ENCODE results near the gene TTC17.
A peak's percentile ranks its signal among the peaks of the same experiment; 100 is the strongest.
"Not testable (repeated sequence)": the region's sequence is repeated elsewhere in the genome, so short reads cannot be mapped to it uniquely, and the experiment has no call there.

TTC17 gene

DNA sequence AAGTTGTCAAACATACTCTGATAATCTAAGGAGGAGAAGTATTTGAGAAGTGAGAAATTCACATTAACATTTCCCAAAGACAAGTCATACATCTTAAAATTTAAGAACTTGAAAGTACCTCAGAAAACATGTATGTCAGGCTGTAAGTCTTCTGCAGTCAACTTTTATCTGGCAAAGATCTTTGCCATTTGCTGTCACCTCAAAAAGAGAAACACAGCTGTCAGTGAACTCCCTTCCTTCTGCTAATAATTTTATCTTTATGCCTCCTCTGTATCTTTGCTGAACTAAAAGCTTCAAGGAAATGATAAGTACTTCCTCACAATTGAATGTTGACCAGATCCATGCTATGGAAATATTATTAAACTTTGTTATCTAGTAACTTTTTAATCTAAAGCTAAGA lies 18.7 kb downstream of the TTC17 start:
- in situ Hi-C loops (cut with MboI; ENCODE audit: low pct_unique_long_range_greater_than_20kb, low sequenced_read_pairs): no loop called here
- DNase-seq: no peak

DNA sequence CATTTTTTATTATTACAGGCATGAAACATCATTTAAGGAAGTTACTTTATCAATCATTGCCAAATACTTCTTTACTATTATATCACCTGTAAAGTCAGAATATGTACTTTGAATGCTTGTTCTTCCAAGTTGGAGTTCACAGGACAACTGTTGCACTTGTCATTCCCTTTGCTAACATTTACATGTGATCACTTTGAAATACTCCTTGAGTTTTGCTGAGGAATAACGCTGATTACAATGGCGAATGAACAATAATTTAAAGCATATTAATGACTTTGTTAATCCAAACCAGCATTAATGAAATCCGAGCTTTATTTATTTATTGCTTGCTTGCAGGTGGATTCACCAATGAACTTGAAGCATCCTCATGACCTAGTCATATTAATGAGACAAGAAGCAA lies 20.2 kb downstream of the TTC17 start:
- DNase-seq: no peak
- in situ Hi-C loops (cut with MboI; ENCODE audit: low pct_unique_long_range_greater_than_20kb, low sequenced_read_pairs): no loop called here

DNA sequence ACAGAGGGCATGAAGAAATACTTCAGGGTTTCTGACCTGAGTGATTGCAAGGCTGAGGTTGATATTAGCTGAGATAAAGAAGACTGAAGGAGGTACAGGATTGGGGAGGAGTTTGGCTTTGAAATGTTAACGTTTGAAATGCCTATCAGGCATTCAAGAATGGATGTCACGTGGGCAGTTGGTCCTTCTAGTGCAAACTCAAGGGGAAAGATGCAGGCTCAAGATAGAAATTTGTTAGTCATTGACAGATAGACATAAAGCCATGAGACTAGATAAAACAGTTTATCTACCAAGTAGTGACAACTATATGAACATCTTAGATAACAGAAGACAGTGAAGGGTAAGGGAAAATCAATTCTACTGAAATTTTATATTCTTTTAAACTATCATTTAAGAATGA lies 23.1 kb downstream of the TTC17 start:
- in situ Hi-C loops (cut with MboI; ENCODE audit: low pct_unique_long_range_greater_than_20kb, low sequenced_read_pairs): no loop called here
- no peak for DNase-seq

DNA sequence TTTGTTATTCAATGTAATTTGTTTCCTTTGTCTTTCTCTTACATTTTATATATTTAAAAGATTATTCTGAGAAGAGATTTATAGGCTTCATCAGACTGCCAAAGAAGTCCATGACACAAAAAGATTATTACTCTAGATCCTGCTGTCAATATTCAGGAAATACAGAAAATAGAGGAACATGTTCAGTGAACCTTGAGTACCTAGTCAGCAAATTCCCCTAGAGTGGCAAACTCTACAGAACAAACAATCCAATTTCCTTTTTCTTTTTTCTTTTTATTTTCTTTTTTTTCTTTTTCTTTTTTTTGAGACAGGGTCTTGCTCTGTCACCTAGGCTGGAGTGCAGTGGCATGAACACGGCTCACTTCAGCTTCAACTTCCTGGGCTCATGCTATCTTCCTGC lies 23.9 kb downstream of the TTC17 start:
- in situ Hi-C loops (cut with MboI; ENCODE audit: low pct_unique_long_range_greater_than_20kb, low sequenced_read_pairs): no loop called here
- no peak for DNase-seq

DNA sequence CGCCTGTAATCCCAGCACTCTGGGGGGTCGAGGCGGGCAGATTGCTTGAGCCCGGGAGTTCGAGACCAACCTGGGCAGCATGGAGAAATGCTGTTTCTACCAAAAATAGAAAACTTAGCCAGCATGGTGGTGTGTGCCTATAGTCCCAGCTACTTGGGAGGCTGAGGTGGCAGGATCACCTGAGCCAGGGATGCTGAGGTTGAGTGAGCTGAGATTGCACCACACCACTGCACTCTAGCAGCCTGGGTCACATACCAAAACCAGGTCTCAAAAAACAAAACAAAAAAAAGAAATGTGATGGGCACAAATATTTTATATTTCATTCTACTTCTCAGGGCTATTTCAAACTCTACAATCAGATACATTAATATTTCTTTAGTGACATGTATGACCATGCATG lies 25.7 kb downstream of the TTC17 start:
- no peak for DNase-seq
- in situ Hi-C loops (cut with MboI; ENCODE audit: low pct_unique_long_range_greater_than_20kb, low sequenced_read_pairs): no loop called here

DNA sequence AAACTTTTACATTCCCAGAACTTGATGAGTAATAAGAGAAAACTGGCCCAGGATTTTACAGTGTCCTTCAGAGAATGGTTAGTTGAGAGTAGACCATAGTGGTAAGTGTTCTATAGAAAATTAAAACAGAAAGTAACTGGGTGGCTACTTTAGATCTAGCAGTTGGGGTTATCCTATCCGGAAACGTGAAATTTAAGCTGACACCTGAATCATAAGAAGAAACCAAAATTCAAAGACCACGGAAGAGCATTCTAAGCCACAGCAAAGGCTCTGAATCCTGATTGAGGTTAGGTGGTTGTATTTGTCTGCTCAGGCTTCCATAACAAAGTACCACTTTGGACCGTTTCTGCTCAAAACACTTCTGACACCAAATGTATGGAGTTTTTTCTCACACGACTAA lies 34.0 kb downstream of the TTC17 start:
- in situ Hi-C loops (cut with MboI; ENCODE audit: low pct_unique_long_range_greater_than_20kb, low sequenced_read_pairs): no loop called here
- no peak for DNase-seq

DNA sequence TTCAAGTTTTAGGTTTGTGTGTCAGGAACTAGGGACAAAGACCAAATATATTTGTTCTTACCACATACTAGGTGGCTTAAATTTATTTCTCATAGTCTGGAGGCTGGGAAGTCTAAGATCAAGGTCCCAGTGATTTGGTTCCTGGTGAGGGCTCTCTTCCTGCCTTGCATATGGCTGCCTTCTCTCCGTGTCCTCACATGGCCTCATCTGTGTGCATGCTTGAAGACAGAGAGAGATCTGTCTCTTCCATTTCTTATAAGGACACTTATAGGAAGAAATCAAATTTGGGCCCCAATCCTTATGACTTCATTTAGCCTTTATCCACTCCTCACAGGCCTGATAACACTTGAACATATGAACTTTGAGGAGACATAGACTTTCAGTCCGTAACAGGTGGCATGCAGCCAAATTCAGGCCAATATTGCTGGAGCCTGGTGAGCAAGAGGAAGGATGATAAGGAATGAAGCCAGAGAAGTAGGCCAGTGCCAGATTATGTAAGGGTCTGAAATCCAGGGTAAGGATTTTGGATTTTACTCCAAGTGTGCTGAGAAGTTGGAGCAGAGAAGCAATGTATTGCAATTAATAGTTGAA lies 35.1 kb downstream of the TTC17 start:
- in situ Hi-C loops (cut with MboI; ENCODE audit: low pct_unique_long_range_greater_than_20kb, low sequenced_read_pairs): no loop called here
- no peak for DNase-seq

DNA sequence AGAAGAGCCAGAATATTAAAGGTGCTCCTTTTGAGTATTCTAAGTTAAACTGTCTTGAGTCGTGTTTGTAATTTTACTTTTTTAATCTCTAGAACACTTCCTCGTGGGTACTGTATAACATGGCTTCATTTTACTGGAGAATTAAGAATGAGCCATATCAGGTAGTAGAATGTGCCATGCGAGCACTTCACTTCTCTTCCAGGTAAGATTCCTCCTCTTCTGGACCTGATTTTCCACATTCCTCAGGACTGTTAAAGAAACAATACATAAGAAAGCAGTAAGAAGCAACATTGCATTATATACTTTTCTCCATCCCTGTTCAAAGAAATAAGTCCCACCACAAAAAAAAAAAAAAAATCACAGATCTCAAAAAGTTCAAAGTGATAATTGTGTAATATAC lies 37.9 kb downstream of the TTC17 start:
- in situ Hi-C loops (cut with MboI; ENCODE audit: low pct_unique_long_range_greater_than_20kb, low sequenced_read_pairs): no loop called here
- DNase-seq: no peak

DNA sequence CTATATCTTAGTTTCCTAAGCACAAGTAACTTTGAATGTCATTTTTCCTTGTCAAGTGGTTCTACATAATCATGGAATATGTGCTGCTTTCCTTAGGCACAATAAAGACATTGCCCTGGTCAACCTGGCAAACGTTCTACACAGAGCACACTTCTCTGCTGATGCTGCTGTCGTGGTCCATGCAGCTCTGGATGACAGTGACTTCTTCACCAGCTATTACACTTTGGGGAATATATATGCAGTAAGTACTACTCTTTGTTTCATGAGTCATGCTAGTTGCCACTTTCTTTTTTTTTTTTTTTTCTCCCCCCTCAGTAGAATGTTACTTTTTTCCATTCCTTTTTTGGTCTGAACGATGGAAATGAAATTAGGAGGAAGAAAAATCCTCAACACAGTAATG lies 38.5 kb downstream of the TTC17 start:
- in situ Hi-C loops (cut with MboI; ENCODE audit: low pct_unique_long_range_greater_than_20kb, low sequenced_read_pairs): no loop called here
- no peak for DNase-seq

DNA sequence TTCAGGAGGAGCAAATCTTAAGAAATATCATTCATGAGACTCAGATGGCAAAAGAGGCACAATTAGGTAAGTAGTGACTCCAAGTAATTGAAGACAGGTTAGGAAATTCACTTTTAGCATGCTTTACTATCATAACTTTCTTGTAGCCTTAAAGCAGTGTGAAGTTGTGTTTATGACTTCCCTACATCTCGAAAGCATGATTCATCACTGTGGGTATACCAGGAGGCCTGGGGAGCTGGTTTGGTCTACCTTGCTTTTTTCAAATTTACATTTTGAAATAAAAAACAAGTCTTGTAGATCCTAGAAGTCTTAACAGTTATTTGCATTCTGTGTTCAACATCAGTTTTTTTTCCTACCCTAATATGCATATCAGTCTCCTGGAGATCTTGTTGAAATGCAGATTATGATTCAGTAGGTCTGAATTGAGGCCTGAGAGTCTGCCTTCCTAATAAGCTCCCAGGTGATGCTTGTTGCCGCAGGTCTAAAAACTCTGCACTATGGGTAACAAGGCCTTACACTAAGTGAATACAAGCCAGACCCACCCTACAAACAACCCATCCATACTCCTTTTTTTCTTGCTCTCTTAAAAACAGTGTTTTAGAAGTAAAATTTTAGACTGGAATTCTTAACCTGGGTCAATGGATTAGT lies 41.4 kb downstream of the TTC17 start:
- in situ Hi-C loops (cut with MboI; ENCODE audit: low pct_unique_long_range_greater_than_20kb, low sequenced_read_pairs): no loop called here
- DNase-seq: no peak

DNA sequence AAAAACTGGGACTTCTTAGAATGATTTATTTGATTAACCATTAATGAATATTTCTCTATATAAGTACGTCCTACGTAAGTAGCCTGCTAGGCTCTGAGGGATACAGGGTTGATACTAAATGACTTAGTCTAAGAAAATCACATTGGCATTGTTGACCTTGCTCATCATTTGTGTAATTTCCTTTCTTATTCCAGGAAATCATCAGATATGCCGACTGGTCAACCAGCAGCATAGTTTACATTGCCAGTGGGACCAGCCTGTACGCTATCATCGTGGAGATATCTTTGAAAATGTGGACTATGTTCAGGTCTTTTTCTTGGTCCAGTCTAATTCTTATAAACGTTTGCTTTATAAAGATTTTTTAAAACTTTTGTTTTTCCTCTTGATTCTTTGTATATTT lies 42.5 kb downstream of the TTC17 start:
- in situ Hi-C loops (cut with MboI; ENCODE audit: low pct_unique_long_range_greater_than_20kb, low sequenced_read_pairs): no loop called here
- DNase-seq: no peak

DNA sequence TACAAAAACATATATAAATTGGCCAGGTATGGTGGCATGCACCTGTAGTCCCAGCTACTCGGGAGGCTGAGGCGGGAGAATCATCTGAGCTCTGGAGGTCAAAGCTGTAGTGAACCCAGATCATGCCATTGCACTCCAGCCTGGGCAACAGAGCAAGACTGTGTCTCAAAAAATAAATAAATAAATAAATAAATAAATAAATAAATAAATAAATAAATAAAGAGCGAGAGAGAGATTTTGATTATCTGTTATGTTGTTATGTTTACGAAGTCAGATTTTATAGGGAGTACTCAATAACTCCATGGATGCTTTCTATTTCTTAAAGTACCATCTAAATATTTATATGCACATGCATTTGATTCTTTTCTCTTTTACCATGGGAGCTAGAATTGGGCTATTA lies 43.1 kb downstream of the TTC17 start:
- in situ Hi-C loops (cut with MboI; ENCODE audit: low pct_unique_long_range_greater_than_20kb, low sequenced_read_pairs); DNase-seq: not testable (repeated sequence)

DNA sequence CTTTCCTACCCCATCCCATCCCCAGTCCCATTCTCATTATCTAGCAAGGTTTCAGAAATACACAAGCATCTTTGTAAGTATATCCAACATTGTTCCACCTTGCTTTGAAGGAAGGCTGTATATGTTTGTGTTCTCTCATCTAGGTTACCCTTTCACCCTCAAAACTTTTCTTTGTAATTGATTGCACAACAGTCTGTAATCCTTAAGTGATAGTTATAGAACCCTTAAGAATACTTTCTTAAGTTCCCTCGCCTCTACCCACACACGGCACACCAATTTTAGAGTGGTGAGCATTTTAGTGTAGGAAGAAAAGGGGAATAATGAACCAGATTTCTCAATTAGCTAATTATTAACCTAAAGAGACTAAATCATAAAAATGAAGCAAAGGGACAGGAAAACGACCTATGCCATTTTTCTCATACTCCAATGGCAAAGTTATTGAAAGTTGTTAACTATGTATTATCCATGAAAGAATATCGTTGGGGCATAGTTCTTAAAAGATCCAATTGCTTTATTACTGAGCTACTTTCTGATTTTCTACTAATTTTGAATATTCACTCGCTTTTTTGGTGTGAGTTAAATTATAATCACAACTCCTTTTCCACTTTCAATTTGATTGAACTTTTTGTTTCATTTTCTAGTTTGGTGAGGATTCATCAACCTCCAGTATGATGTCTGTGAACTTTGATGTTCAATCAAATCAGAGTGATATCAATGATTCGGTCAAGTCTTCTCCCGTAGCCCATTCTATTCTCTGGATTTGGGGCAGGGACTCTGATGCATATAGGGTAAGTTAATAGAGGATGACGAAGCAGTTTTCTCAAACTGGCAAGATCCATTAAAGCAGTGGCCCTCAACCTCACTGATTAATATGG lies 44.9 kb downstream of the TTC17 start:
- in situ Hi-C loops (cut with MboI; ENCODE audit: low pct_unique_long_range_greater_than_20kb, low sequenced_read_pairs): no loop called here
- DNase-seq: no peak

DNA sequence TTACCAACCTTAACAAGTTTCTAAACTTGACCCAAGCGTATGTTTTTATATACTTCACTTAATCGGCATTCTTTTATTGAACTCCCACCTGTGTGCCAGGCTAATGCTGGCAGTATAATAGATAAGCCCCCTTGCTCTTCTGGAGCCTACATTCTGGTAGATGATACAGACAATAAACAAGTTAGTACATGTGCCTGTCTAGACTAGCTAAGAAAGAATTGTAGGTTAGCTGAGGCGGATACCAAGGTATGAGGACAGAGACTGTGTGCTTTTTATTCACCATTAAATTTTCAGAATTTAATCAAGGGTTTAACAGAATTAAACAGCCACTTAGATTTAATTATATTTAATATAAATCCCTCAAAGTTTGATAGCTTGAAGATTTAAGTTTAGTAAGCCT lies 45.7 kb downstream of the TTC17 start:
- in situ Hi-C loops (cut with MboI; ENCODE audit: low pct_unique_long_range_greater_than_20kb, low sequenced_read_pairs): no loop called here
- DNase-seq: no peak

DNA sequence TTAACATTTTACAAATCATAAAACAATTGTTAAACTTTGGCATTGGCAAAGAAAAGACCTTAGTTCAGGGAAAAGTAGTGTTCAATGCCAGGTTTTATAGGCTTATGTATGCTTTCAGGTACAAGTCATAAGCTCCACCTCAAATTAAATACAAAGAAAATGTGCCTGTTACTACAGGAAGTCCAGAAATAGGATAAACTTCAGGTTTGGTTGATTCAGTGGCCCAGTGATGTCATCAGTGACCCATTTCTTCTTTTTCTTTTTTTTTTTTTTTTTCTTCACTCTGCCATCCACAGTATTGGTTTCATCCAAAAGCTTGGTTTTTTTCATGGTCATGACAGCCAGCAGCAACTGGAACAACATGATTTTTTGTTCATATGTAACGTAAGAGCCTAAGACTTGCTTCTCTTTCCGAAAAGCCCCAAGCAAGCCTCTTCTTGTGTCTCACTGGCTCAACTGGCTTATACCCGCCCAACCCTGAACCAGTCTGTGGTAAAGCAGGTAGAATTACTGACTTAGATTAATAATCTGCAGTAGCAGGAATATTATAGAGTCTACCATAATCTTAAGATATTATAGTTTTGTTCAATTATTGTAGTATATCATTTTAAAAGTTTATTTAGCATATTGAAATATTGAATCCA lies 46.2 kb downstream of the TTC17 start:
- DNase-seq: no peak

DNA sequence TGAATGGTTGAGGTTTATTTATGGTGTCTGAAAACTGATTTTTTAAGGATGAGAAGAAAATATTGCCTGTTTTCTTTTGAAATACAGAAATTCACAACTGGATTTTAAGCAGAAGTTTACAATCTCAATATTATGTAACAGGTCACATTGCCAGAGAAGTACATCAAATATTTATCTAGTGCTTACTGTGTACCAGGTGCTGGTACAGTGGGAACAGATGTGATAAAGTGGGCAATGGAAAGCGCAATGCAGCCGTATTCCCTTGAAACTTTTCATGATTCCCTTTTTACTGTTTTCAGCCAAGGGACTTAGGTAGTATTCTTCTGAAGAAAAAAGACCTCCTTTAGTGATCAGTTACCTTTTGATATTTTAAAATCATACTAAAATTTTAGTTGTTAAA lies 49.6 kb downstream of the TTC17 start:
- in situ Hi-C loops (cut with MboI; ENCODE audit: low pct_unique_long_range_greater_than_20kb, low sequenced_read_pairs): no loop called here
- no peak for DNase-seq

More for the DNA sequence above, 46.2 kb downstream of the TTC17 start:
- in situ Hi-C loops (cut with MboI; ENCODE audit: low pct_unique_long_range_greater_than_20kb, low sequenced_read_pairs): no loop called here

DNA sequence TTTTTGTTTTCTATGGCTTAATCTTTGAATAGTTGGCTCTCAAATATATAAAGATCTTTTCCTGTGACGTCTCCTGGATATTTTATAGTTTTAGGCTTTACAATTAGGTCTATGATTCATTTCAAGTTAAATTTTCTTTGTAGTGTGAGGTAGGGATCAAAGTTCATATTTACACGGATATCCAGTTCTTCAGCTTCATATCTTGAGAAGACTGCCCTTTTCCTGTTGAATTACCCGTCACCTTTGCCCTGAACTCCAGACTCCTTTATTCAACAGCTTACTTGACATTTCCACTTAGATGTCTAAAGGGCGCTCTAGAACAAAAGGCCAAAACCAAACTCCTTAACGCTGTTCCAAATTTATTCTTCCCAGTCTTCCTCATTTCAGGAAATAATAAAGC lies 51.7 kb downstream of the TTC17 start:
- no peak for DNase-seq
- in situ Hi-C loops (cut with MboI; ENCODE audit: low pct_unique_long_range_greater_than_20kb, low sequenced_read_pairs): no loop called here

DNA sequence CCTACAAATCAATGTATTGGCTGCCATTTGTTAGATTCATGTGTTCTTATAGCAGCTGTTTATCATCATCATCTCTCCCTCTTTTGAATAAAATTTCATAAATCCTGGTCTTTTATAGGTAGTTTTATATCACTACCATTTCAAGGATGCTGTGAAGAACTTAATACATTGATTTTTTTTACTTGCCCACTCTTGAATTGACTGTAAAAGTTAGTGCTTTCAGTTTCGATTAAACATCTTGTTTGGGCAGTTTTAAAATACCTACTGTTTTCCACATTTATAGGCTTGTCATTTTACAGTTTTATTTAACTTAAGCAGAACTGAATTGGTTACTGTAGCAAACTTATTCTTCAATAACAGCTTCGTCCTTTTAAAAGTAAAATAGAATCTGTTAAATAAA lies 59.5 kb downstream of the TTC17 start:
- in situ Hi-C loops (cut with MboI; ENCODE audit: low pct_unique_long_range_greater_than_20kb, low sequenced_read_pairs): no loop called here

DNA sequence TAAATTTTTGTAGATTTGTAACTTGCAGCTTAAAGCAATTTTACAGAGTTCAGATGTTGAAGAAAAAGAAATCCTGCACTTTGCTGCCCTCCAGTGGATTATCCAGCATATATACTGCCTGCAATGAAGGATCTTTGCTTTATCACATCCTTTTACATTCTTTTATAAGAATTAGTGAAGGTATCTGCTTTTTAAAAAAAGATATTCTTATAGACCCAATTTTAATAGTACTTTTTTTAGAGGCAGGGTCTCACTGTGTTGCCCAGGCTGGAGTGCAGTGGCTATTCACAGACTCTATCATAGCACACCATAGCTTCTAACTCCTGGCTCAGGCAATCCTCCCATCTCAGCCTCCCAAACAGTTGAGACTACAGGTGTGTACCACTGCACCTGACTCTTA lies 60.7 kb downstream of the TTC17 start:
- DNase-seq: peak; percentile 55

More for the DNA sequence above, 59.5 kb downstream of the TTC17 start:
- DNase-seq: no peak

DNA sequence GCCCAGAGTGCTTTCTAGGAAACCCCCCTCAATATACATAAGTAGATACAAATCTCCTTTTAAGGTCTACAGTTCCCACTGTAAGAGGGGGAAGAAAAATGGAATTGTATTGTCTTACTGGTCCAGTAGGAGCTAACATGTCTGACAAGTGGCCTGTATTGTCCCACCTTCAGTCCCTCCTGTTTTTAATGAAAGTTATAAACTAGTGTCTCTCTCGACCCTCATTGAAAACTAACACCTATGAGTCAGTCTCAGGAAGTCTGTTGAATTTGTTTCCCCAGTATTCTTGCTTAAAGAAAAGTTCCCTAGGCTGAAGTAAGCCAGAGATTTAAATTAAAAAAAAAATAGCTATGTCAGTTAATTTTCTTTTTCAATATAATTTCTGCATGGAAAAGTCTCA lies 69.3 kb downstream of the TTC17 start:
- no peak for DNase-seq
- in situ Hi-C loops (cut with MboI; ENCODE audit: low pct_unique_long_range_greater_than_20kb, low sequenced_read_pairs): no loop called here

More for the DNA sequence above, 60.7 kb downstream of the TTC17 start:
- in situ Hi-C loops (cut with MboI; ENCODE audit: low pct_unique_long_range_greater_than_20kb, low sequenced_read_pairs): no loop called here
